ENCODE measurements around the gene CDKN3.
"Not testable (repeated sequence)": the region's sequence is repeated elsewhere in the genome, so short reads cannot be mapped to it uniquely, and the experiment has no call there.

Gene CDKN3

GRCh38 chr14:54420478-54421142 is 23.8 kb downstream of the CDKN3 start:
- peak; percentile 76 for DNase-seq (ENCODE audit: insufficient read length, low spot score)

GRCh38 chr14:54423991-54424390 is 27.2 kb downstream of the CDKN3 start:
- FAIRE-seq, result no peak

More at GRCh38 chr14:54420478-54421142, 23.8 kb downstream of the CDKN3 start:
- FAIRE-seq, result peak; percentile 90

GRCh38 chr14:54424479-54424901 is 27.7 kb downstream of the CDKN3 start:
- DNase-seq (ENCODE audit: insufficient read length, low spot score) (no peak), FAIRE-seq (no peak)

More at GRCh38 chr14:54423991-54424390, 27.2 kb downstream of the CDKN3 start:
- DNase-seq (ENCODE audit: insufficient read length, low spot score), result no peak

GRCh38 chr14:54425068-54425467 is 28.3 kb downstream of the CDKN3 start:
- no peak for DNase-seq (ENCODE audit: insufficient read length, low spot score)
- FAIRE-seq, result peak; percentile 26

GRCh38 chr14:54425537-54426274 is 28.9 kb downstream of the CDKN3 start:
- DNase-seq (ENCODE audit: insufficient read length, low spot score) (no peak), FAIRE-seq (peak; percentile 42)

- FAIRE-seq (peak; percentile 60), DNase-seq (ENCODE audit: insufficient read length, low spot score) (no peak)
Measured at GRCh38 chr14:54427871-54428270, 31.1 kb downstream of the CDKN3 start.

- FAIRE-seq, result peak; percentile 86
- no peak for DNase-seq (ENCODE audit: insufficient read length, low spot score)
Measured at GRCh38 chr14:54428527-54428926, 31.7 kb downstream of the CDKN3 start.

GRCh38 chr14:54435500-54435981 is 38.7 kb downstream of the CDKN3 start:
- DNase-seq (ENCODE audit: insufficient read length, low spot score), result peak; percentile 53
- peak; percentile 95 for FAIRE-seq

GRCh38 chr14:54437954-54438353 is 41.1 kb downstream of the CDKN3 start:
- not testable (repeated sequence) for FAIRE-seq; DNase-seq (ENCODE audit: insufficient read length, low spot score)

GRCh38 chr14:54438703-54439102 is 41.9 kb downstream of the CDKN3 start:
- no peak for FAIRE-seq
- no peak for DNase-seq (ENCODE audit: insufficient read length, low spot score)

GRCh38 chr14:54440037-54440436 is 43.2 kb downstream of the CDKN3 start:
- DNase-seq (ENCODE audit: insufficient read length, low spot score) (no peak), FAIRE-seq (no peak)

- DNase-seq (ENCODE audit: insufficient read length, low spot score) (no peak), FAIRE-seq (no peak)
Measured at GRCh38 chr14:54440476-54440872, 43.7 kb downstream of the CDKN3 start.

- FAIRE-seq, result peak; percentile 99
- DNase-seq (ENCODE audit: insufficient read length, low spot score), result peak; percentile 99
Measured at GRCh38 chr14:54440873-54441868, 44.4 kb downstream of the CDKN3 start, which contains the start of gene CNIH1. TSS of gene CNIH1 (minus strand) at chr14:54441374. CDS start at chr14:54441327, 47 bp downstream.

GRCh38 chr14:54442961-54443360 is 46.2 kb downstream of the CDKN3 start:
- not testable (repeated sequence) for DNase-seq (ENCODE audit: insufficient read length, low spot score); FAIRE-seq

GRCh38 chr14:54443981-54444380 is 47.2 kb downstream of the CDKN3 start:
- FAIRE-seq (no peak), DNase-seq (ENCODE audit: insufficient read length, low spot score) (no peak)

- FAIRE-seq (no peak), DNase-seq (ENCODE audit: insufficient read length, low spot score) (no peak)
Measured at GRCh38 chr14:54444681-54445080, 47.9 kb downstream of the CDKN3 start.

GRCh38 chr14:54446161-54446693 is 49.4 kb downstream of the CDKN3 start:
- no peak for FAIRE-seq
- DNase-seq (ENCODE audit: insufficient read length, low spot score), result no peak

GRCh38 chr14:54447231-54447692 is 50.5 kb downstream of the CDKN3 start:
- FAIRE-seq, result no peak
- DNase-seq (ENCODE audit: insufficient read length, low spot score), result no peak

GRCh38 chr14:54450535-54450934 is 53.7 kb downstream of the CDKN3 start:
- FAIRE-seq (no peak), DNase-seq (ENCODE audit: insufficient read length, low spot score) (no peak)

GRCh38 chr14:54451121-54451601 is 54.4 kb downstream of the CDKN3 start:
- DNase-seq (ENCODE audit: insufficient read length, low spot score) (no peak), FAIRE-seq (peak; percentile 33)
